PC-9 (cell line): ENCODE measurements around the gene NAT10. TPM values are rescaled to one million over a fixed set of nuclear protein-coding genes. Genes with fewer than 3 reads are reported as not detected.
A peak's percentile ranks its signal among the peaks of the same experiment; 100 is the strongest.

Source experiments
- BruUV-seq: library from RNA; stranded (reverse); fragments of 400-500 nt; replicated peaks from 2 replicates; lab custom pipeline; 2021; lab: Mats Ljungman, UMichigan
- CTCF ChIA-PET: fragments of 300-600 bp; sonication (Branson Sonifier 250); formaldehyde crosslinking; loops from one replicate; lab custom pipeline; 2022; ENCODE audit warnings: antibody characterized with exemption; lab: Charles Lee
- POLR2A ChIA-PET: fragments of 300-600 bp; sonication (Branson Sonifier 250); formaldehyde crosslinking; loops from one replicate; lab custom pipeline; 2022; ENCODE audit warnings: antibody characterized with exemption; ENCODE audit not compliant: unreplicated experiment; lab: Charles Lee
- DNase-seq, 2 experiments: peaks; one replicate each; pipeline versions ENCODE4 v3.0.0 to v3.0.0-alpha.2; 2015 to 2022; ENCODE audit warnings: mixed read lengths in 1 of 2
- H2AFZ ChIP-seq: fragments of 200-600 bp; sonication (generic); 2 replicates; pipeline ENCODE4 v1.8.1; 2017; ENCODE audit warnings: antibody characterized with exemption
- H3F3A ChIP-seq: fragments of 200-600 bp; sonication (generic); 2 replicates; pipeline ENCODE4 v1.8.1; 2017; ENCODE audit warnings: antibody characterized with exemption, mild to moderate bottlenecking, low read depth; ENCODE audit not compliant: insufficient read depth
- H3K27ac ChIP-seq: fragments of 200-600 bp; sonication (generic); 2 replicates; pipeline ENCODE4 v1.6.1; 2016; ENCODE audit warnings: mixed run types
- H3K27me3 ChIP-seq: fragments of 200-600 bp; sonication (generic); 2 replicates; pipeline ENCODE4 v1.6.1; 2016; ENCODE audit warnings: low read depth, mixed run types; ENCODE audit not compliant: insufficient read depth
- H3K36me3 ChIP-seq: fragments of 200-600 bp; sonication (generic); 2 replicates; pipeline ENCODE4 v1.6.1; 2016; ENCODE audit warnings: low read depth, mixed run types
- H3K4me1 ChIP-seq: fragments of 200-600 bp; sonication (generic); replicated peaks from 2 replicates; pipeline ENCODE4 v1.6.1; 2016; ENCODE audit warnings: mixed run types; ENCODE audit not compliant: insufficient read depth
- H3K4me2 ChIP-seq: fragments of 200-600 bp; sonication (generic); 2 replicates; pipeline ENCODE4 v1.6.1; 2017; ENCODE audit warnings: mixed run types
- H3K4me3 ChIP-seq: fragments of 200-600 bp; sonication (generic); 2 replicates; pipeline ENCODE4 v1.6.1; 2016; ENCODE audit warnings: mixed run types
- H3K79me2 ChIP-seq: fragments of 200-600 bp; sonication (generic); 2 replicates; pipeline ENCODE4 v1.6.1; 2017; ENCODE audit warnings: low read depth, mixed run types
- H3K9me2 ChIP-seq: fragments of 200-600 bp; sonication (generic); 2 replicates; pipeline ENCODE4 v1.8.1; 2017; ENCODE audit warnings: mild to moderate bottlenecking; ENCODE audit not compliant: insufficient read depth
- H3K9me3 ChIP-seq: fragments of 200-600 bp; sonication (generic); 2 replicates; pipeline ENCODE4 v1.8.1; 2016; ENCODE audit warnings: low read depth; ENCODE audit not compliant: insufficient read depth
- H4K20me1 ChIP-seq: fragments of 200-600 bp; sonication (generic); 2 replicates; pipeline ENCODE4 v1.8.1; 2017; ENCODE audit not compliant: insufficient read depth
- EZH2 ChIP-seq: fragments of 200-600 bp; sonication (generic); IDR thresholded peaks from 2 replicates; pipeline ENCODE4 v1.8.0; 2017; ENCODE audit warnings: antibody characterized with exemption, low read depth
- intact Hi-C: fragments of 100-400 bp; cut with micrococcal nuclease; formaldehyde crosslinking; loops from one replicate; pipeline ENCODE4 v1.10.0; 2022; ENCODE audit not compliant: unreplicated experiment
- total RNA-seq: library from RNA; stranded (reverse); gene quantifications from 2 replicates; pipeline ENCODE4 v1.2.3, GENCODE V29; 2021
- TF ChIP-seq, protein P1 (sequence below): fragments of 200-600 bp; sonication (generic); conservative IDR thresholded peaks from 2 replicates; pipeline ENCODE4 v1.6.1; 2017; ENCODE audit warnings: mixed run types, antibody characterized with exemption, mild to moderate bottlenecking, moderate library complexity

The NAT10 gene
- total RNA-seq, 1 experiment from 2014 or later = 62.3 TPM

DNA sequence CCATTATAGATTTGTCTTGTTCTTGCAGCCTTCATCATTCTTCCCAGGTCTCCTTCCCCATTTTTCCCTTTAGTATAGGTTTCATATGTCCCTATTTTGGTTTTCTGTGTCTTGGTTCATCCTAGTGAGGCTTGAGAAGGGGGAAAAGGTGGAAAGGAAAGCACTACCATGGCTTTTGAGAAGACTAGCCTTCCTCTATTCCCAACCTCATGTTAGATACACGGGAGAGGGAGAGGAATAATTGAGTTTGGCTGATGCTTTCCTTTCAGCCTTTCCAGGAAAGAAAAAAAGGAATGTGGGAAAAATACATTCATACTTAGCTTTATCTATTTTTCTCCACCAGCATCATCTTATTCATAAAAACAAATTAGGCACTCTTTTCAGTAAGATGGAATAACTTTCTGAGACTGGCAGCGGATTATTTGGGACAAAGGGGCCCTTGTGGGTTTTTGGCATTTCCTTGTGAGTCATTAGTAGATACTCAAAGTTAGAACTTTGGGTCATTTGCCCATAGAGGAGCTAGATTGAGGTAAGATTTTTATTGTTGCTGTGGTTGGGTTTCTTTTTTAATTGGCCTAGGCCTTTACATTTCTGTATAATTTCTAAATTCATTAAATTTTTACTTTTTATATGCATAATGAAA lies 30.1 kb upstream of the NAT10 start:
- Histone ChIP-seq H3K27ac (peak overlapping the region; percentile 92), H4K20me1 (peaks cover 62% of the 10 kb centered on the region)

DNA sequence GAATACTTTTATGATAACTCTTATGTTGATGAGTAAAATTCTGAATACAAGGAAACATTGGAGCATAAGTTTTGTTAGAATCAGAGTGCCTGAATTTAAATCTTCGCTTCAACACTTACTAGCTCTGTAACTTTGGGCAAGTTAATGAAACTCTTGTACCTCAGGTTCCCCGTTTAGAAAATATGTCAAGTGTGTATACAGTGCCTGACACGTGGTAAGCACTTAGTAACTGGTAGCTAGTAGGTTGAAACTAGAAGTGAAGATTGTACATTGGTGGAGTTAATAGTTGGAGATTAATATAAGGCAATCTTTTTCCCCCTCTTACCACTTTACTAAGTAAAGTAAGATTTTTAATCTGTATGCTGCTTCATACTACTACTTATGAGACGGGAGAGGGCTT lies 24.8 kb upstream of the NAT10 start:
- Histone ChIP-seq H3K4me1 (peaks cover 9% of the 10 kb centered on the region), H3K27me3 (no peaks in the 10 kb centered on the region), H2AFZ (no peak overlapping the region), H3F3A (peaks cover 67% of the 10 kb centered on the region), H3K9me2 (no peaks in the 10 kb centered on the region), H3K4me3 (no peak overlapping the region), H3K9me3 (no peaks in the 10 kb centered on the region), H3K27ac (no peak overlapping the region; the same call in 1 of the 2 replicates), H3K79me2 (peaks cover 75% of the 10 kb centered on the region), H3K4me2 (no peak overlapping the region), H3K36me3 (peaks cover 79% of the 10 kb centered on the region), H4K20me1 (peaks cover 51% of the 10 kb centered on the region)
- ChIA-PET CTCF (interaction anchor here (0.6 kb wide), 1 partner anchor 811 kb away, joined by 3 read pairs; no protein-coding TSS in a partner anchor), POLR2A (interaction anchor here (0.6 to 0.7 kb wide), 2 partner anchors 265 to 426 kb away, joined by 3 to 7 read pairs; no protein-coding TSS in a partner anchor)
- intact Hi-C loops = no loop called here
- no TSS peak for BruUV-seq
- no peak for TF ChIP-seq EZH2
- DNase-seq = no peak

More for the DNA sequence above, 30.1 kb upstream of the NAT10 start:
- Histone ChIP-seq H3K4me3 (no peak overlapping the region), H3K4me2 (peak overlapping the region; percentile 61), H2AFZ (no peak overlapping the region), H3F3A (peaks cover 69% of the 10 kb centered on the region), H3K4me1 (peaks cover 43% of the 10 kb centered on the region), H3K36me3 (peaks cover 72% of the 10 kb centered on the region), H3K9me2 (no peaks in the 10 kb centered on the region), H3K9me3 (no peaks in the 10 kb centered on the region), H3K27me3 (no peaks in the 10 kb centered on the region), H3K79me2 (peaks cover 87% of the 10 kb centered on the region)
- DNase-seq = peak; percentile 21 to 87
- no peak for TF ChIP-seq EZH2
- TF ChIP-seq, protein P1, sequence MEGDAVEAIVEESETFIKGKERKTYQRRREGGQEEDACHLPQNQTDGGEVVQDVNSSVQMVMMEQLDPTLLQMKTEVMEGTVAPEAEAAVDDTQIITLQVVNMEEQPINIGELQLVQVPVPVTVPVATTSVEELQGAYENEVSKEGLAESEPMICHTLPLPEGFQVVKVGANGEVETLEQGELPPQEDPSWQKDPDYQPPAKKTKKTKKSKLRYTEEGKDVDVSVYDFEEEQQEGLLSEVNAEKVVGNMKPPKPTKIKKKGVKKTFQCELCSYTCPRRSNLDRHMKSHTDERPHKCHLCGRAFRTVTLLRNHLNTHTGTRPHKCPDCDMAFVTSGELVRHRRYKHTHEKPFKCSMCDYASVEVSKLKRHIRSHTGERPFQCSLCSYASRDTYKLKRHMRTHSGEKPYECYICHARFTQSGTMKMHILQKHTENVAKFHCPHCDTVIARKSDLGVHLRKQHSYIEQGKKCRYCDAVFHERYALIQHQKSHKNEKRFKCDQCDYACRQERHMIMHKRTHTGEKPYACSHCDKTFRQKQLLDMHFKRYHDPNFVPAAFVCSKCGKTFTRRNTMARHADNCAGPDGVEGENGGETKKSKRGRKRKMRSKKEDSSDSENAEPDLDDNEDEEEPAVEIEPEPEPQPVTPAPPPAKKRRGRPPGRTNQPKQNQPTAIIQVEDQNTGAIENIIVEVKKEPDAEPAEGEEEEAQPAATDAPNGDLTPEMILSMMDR = no peak
- ChIA-PET POLR2A (interaction anchor here (0.6 to 0.7 kb wide), 3 partner anchors 21 to 1318 kb away, joined by 3 to 7 read pairs (median 4); no protein-coding TSS in a partner anchor), CTCF (interaction anchor here (0.6 to 1.2 kb wide), 2 partner anchors 87 to 104 kb away, joined by 3 read pairs; no protein-coding TSS in a partner anchor)
- intact Hi-C loops = loop anchor here (1.0 kb wide), 1 partner anchor 78 kb away; no protein-coding TSS in a partner anchor
- no TSS peak for BruUV-seq

DNA sequence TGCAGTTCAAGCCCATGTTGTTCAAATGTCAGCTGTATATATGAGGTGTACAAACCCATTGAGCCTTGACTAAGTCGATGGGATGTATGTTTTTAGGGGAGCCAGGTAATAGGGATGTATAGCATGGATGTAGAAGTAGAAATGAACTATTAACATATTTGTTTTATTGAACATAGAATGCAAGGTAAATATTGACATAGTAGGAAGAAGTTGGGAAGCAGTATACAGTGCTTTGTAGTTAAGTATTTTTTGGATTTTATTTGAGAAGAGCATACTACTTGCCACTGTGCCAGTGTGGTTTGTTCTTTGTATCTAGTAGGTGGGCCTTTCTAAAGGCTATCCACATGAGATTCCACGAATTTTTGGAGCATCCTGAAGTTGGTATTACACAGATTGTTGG lies 20.8 kb upstream of the NAT10 start:
- DNase-seq = no peak
- Histone ChIP-seq H3K79me2 (peaks cover 46% of the 10 kb centered on the region), H3K27ac (peak overlapping the region; percentile 8), H3K4me1 (no peaks in the 10 kb centered on the region), H3F3A (peaks cover 65% of the 10 kb centered on the region), H3K4me3 (no peak overlapping the region), H3K9me3 (no peaks in the 10 kb centered on the region), H3K27me3 (no peaks in the 10 kb centered on the region), H2AFZ (no peak overlapping the region), H3K36me3 (peaks cover 74% of the 10 kb centered on the region), H3K9me2 (no peaks in the 10 kb centered on the region), H4K20me1 (peaks cover 48% of the 10 kb centered on the region), H3K4me2 (no peak overlapping the region)
- no TSS peak for BruUV-seq
- no peak for TF ChIP-seq EZH2
- TF ChIP-seq, protein P1 = no peak
- intact Hi-C loops = no loop called here
- POLR2A ChIA-PET = no interaction called here
- CTCF ChIA-PET = no interaction called here
